Inflammatory macrophage treated with lipopolysaccharide for 1 hour (primary cell): ENCODE data around the gene KLHDC2.

Source experiments
- DNase-seq, 2 donors: peaks; one replicate each; pipeline ENCODE4 v3.0.0-alpha.2; 2020 to 2022

The KLHDC2 gene

GRCh38 chr14:49783394-49784014 is 15.6 kb downstream of the KLHDC2 start:
- DNase-seq: no peak

- no peak for DNase-seq
Observed at GRCh38 chr14:49786315-49786714, 18.4 kb downstream of the KLHDC2 start.

- DNase-seq: no peak
Observed at GRCh38 chr14:49792618-49793017, 24.7 kb downstream of the KLHDC2 start.

GRCh38 chr14:49796025-49796424 is 28.1 kb downstream of the KLHDC2 start:
- no peak for DNase-seq

DNA sequence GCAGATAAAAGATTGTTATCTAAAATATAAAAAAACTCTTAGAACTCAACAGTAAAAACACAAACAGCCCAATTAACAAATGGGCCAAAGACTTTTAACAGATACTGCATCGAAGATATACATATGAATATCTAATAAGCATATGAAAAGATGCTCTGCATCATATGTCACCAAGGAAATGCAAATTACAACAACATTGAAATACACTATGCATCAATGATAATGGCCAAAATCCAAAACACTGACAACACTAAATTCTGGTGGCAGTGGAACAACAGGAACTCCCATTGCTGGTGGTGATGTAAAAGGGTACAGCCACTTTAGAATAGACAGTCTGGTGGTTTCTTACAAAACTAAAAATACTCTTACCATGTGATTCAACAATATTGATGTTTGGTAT is 40.8 kb downstream of the KLHDC2 start:
- no peak for DNase-seq

- DNase-seq: peak in 1 of 2 donors; percentile 27
Observed at GRCh38 chr14:49816118-49816517, 48.2 kb downstream of the KLHDC2 start.

DNA sequence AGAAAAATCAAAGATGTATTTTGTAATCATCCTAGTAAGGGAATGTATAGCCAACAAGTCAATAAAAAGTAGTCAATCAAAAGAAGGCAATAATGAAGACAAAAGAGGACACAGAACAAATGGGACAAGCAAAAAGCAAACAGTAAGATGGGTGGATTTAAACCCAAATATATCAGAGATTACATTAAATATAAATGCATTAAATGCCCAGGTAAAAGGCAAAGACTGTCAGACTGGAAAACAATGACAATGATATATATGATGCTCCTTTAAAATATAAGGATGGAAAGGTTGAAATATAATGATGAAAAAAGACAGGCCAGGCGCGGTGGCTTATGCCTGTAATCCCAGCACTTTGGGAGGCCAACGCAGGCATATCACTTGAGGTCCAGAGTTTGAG is 48.9 kb downstream of the KLHDC2 start:
- DNase-seq: no peak

DNA sequence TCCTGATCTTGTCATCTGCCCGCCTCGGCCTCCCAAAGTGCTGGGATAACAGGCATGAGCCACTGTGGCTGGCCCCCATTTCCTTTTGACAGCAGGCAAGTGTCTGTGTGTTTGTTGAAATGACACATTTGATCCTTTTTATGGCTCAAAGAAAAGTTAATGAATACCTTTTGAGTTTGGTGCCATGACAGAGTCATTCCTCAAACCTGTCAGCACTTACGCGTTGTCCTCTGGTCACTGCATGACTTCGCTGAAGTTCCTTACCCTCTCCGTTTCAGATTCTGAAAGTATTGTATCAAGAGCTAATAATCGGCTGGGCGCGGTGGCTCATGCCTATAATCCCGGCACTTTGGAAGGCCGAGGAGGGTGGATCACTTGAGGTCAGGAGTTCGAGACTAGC is 52.2 kb downstream of the KLHDC2 start:
- no peak for DNase-seq

- DNase-seq: no peak
Observed at GRCh38 chr14:49828640-49829039, 60.7 kb downstream of the KLHDC2 start.
